ENCODE data around the gene DCP2.

DCP2 gene

DNA sequence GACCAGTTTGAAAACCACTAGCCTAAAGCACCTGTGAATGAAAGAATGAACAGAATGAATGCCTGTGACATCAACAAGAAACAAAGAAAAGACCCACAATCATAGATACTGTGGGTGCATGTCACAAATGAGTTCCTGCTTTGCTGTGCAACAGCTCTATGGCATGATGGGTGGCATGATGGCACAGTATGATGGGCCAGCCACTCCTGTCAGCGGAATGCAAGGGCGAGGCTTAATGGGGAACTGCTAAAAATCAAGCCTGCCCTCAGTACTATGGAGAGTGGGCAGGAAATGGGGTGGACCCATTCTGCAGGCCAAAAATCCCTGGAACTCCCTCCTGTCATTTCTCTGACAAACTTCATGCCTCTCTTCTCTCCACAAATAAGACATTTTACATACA is 89.0 kb downstream of the DCP2 start:
- no peak for DNase-seq (ENCODE audit: low read depth in 2 of 2)

DNA sequence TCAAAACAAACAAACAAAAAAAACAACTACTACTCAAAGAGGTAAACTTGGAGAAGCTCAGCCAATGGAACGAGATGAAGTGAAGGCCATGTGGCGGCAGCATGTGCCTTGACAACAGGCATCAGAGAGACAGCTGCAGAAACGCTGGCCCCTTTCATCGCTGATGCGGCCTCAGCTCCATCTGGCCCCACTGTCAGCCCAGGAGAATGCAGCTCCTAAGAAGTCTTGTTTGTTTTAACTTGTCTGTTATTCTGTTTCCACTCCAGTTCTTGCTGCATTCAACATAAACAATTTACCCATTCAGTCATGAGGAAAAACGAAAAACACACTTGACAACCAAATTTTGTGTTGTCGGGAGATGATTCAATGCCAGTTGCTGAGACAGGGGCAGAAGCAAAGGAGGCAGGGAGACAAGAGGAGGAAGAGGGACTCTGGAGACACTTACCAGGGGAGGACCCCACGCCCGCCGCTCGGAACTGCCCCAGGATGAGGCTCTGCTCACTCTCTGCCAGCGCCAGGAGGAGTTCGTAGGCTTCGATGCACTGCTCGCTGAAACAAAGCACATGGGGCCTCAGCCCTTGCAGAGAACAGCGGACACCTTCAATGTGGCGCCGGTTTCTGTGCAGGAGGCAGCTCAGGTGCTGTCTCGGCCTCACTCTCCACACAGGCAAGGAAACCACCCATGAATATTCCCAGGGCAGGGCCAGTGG is 91.2 kb downstream of the DCP2 start:
- DNase-seq (ENCODE audit: low read depth in 2 of 2), result no peak

DNA sequence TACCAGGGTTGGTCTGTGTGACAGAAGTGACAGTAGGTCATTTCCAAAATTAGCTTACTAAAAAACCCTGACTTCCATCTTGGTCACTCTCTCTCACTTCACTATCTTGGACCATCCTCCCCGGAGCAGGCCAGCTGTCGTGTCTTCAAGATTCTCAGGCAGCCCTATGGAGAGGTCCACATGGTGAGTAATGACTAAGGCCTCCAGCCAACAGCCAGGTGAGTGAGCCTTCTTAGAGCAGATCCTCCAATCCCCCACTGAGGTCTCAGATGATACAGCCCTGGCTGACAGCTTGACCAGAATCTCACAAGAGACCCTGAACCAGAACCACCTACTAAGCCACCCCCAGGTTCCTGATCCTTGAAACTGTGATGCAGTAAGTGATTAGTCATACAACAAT is 92.0 kb downstream of the DCP2 start:
- DNase-seq (ENCODE audit: low read depth in 2 of 2), result no peak

Data from stimulated activated CD4-positive, alpha-beta T cell treated with anti-CD3 and anti-CD28 coated beads, Interleukin-15, amount 100 ng/mL, for 48 hours (primary cell).